Kidney epithelial cell (primary cell): Measurements from ENCODE around the gene THSD7A. TPM values are rescaled to one million over a fixed set of nuclear protein-coding genes. Genes with fewer than 3 reads are reported as not detected.

Experiments
- DNase-seq: peaks from one replicate; pipeline ENCODE4 v3.0.0-alpha.2; 2010; ENCODE audit warnings: low read depth
- H3K27me3 ChIP-seq: 2 replicates; pipeline ENCODE4 v1.6.0; 2011; ENCODE audit warnings: low read length; ENCODE audit not compliant: control insufficient read depth, insufficient read depth
- H3K36me3 ChIP-seq: 2 replicates; pipeline ENCODE4 v1.5.1; 2011; ENCODE audit warnings: low read length; ENCODE audit not compliant: control insufficient read depth, insufficient read depth
- H3K4me3 ChIP-seq: 2 replicates; pipeline ENCODE4 v1.5.1; 2011; ENCODE audit warnings: low read depth, mild to moderate bottlenecking, control low read depth, low read length
- CTCF ChIP-seq: IDR thresholded peaks from 2 replicates; pipeline ENCODE4 v1.5.1; 2011; ENCODE audit warnings: mild to moderate bottlenecking, moderate library complexity, low read length, control low read depth, inconsistent platforms; ENCODE audit not compliant: insufficient read depth, poor library complexity, severe bottlenecking
- total RNA-seq: library from RNA; depleted of rRNA; stranded (reverse); fragments of >200 nt; gene quantifications from 2 replicates; pipeline ENCODE4 v1.2.3, GENCODE V29; 2015

THSD7A gene
- total RNA-seq, 1 donor from 2014 or later = 27.3 TPM

GRCh38 chr7:11403781-11404180, 428.2 kb downstream of the THSD7A start:
- no peaks in the 10 kb centered on the region for H3K36me3 ChIP-seq
- no peak overlapping the region for H3K4me3 ChIP-seq
- no peak for TF ChIP-seq CTCF
- no peaks in the 10 kb centered on the region for H3K27me3 ChIP-seq
- no peak for DNase-seq

- H3K36me3 ChIP-seq = no peaks in the 10 kb centered on the region
- no peak for TF ChIP-seq CTCF
- H3K4me3 ChIP-seq = no peak overlapping the region
- no peaks in the 10 kb centered on the region for H3K27me3 ChIP-seq
- DNase-seq = no peak
These were observed 437.6 kb downstream of the THSD7A start for GRCh38 chr7:11394438-11394837.

GRCh38 chr7:11379641-11380040, 452.4 kb downstream of the THSD7A start:
- Histone ChIP-seq H3K27me3 (no peaks in the 10 kb centered on the region), H3K36me3 (no peaks in the 10 kb centered on the region), H3K4me3 (no peak overlapping the region)
- DNase-seq = no peak
- TF ChIP-seq CTCF = no peak

- no peak for TF ChIP-seq CTCF
- Histone ChIP-seq H3K4me3 (no peak overlapping the region), H3K27me3 (no peaks in the 10 kb centered on the region), H3K36me3 (no peaks in the 10 kb centered on the region)
- DNase-seq = no peak
These were observed 455.5 kb downstream of the THSD7A start for GRCh38 chr7:11376529-11376928.

GRCh38 chr7:11374629-11375028, 457.4 kb downstream of the THSD7A start:
- Histone ChIP-seq H3K36me3 (no peaks in the 10 kb centered on the region), H3K4me3 (no peak overlapping the region), H3K27me3 (no peaks in the 10 kb centered on the region)
- DNase-seq = no peak
- no peak for TF ChIP-seq CTCF

GRCh38 chr7:11373546-11374142, 458.4 kb downstream of the THSD7A start:
- H3K36me3 ChIP-seq = no peaks in the 10 kb centered on the region
- TF ChIP-seq CTCF = peak; percentile 55
- no peak overlapping the region for H3K4me3 ChIP-seq
- no peaks in the 10 kb centered on the region for H3K27me3 ChIP-seq
- no peak for DNase-seq
